Tibial nerve (tissue), 4 donors: Measurements from ENCODE around the gene EMC8. TPM values are rescaled to one million over a fixed set of nuclear protein-coding genes. Genes with fewer than 3 reads are reported as not detected.
A peak's percentile ranks its signal among the peaks of the same experiment; 100 is the strongest.

ENCODE experiments used
- DNase-seq, 2 donors: peaks; one replicate each; pipeline ENCODE4 v3.0.0-alpha.2; 2019; ENCODE audit warnings: low spot score in 2 of 2
- H3K27ac ChIP-seq, 4 donors: fragments of 200-600 bp; sonication (generic) in 3 of 4; one replicate each; pipeline ENCODE4 v1.5.1; 2017 to 2019; ENCODE audit warnings: mild to moderate bottlenecking in 1 of 4
- H3K27me3 ChIP-seq, 2 donors: fragments of 200-600 bp; sonication (generic) in 1 of 2; one replicate each; pipeline versions ENCODE4 v1.5.1 to v1.6.0; 2017 to 2019
- H3K36me3 ChIP-seq, 3 donors: fragments of 200-600 bp; sonication (generic); one replicate each; pipeline ENCODE4 v1.5.1; 2018 to 2019
- H3K4me1 ChIP-seq, 4 donors: fragments of 200-600 bp; sonication (generic) in 3 of 4; one replicate each; pipeline ENCODE4 v1.5.1; 2017 to 2019
- H3K4me3 ChIP-seq, 4 donors: fragments of 200-600 bp; sonication (generic) in 3 of 4; one replicate each; pipeline ENCODE4 v1.5.1; 2017 to 2019; ENCODE audit warnings: mild to moderate bottlenecking in 1 of 4, moderate library complexity in 1 of 4
- H3K9me3 ChIP-seq, 4 donors: fragments of 200-600 bp; sonication (generic) in 3 of 4; one replicate each; pipeline ENCODE4 v1.5.1; 2017 to 2019
- CTCF ChIP-seq, 5 experiments: fragments of 200-600 bp in 3 of 5; fragments of 450-650 bp in 2 of 5; sonication (generic) in 3 of 5; IDR thresholded peaks; one replicate each; pipeline ENCODE4 v1.5.1; 2016 to 2019; ENCODE audit warnings: antibody characterized with exemption in 5 of 5, mild to moderate bottlenecking in 3 of 5, moderate library complexity in 2 of 5
- EP300 ChIP-seq, 2 donors: sonication (generic); formaldehyde crosslinking; IDR thresholded peaks; one replicate each; pipeline ENCODE4 v1.6.1; 2017; ENCODE audit warnings: antibody characterized with exemption in 2 of 2, mild to moderate bottlenecking in 1 of 2
- POLR2A ChIP-seq, 2 donors: fragments of 450-650 bp; IDR thresholded peaks; one replicate each; pipeline ENCODE4 v1.6.1; 2017; ENCODE audit warnings: antibody characterized with exemption in 2 of 2, mild to moderate bottlenecking in 2 of 2, moderate library complexity in 2 of 2
- WGBS, 2 donors: methylation state at CpG; one replicate each; pipeline ENCODE4 v1.1.5; 2018; 5-methylcytosine and 5-hydroxymethylcytosine counted together
- total RNA-seq, 4 donors: library from RNA; depleted of rRNA; stranded (reverse); fragments of >200 nt; gene quantifications; one replicate each; pipeline ENCODE4 v1.1.0, GENCODE V29; 2016

The EMC8 gene
- total RNA-seq, 4 donors from 2014 or later: 31.8 to 46.2 (median 35.4) TPM

DNA sequence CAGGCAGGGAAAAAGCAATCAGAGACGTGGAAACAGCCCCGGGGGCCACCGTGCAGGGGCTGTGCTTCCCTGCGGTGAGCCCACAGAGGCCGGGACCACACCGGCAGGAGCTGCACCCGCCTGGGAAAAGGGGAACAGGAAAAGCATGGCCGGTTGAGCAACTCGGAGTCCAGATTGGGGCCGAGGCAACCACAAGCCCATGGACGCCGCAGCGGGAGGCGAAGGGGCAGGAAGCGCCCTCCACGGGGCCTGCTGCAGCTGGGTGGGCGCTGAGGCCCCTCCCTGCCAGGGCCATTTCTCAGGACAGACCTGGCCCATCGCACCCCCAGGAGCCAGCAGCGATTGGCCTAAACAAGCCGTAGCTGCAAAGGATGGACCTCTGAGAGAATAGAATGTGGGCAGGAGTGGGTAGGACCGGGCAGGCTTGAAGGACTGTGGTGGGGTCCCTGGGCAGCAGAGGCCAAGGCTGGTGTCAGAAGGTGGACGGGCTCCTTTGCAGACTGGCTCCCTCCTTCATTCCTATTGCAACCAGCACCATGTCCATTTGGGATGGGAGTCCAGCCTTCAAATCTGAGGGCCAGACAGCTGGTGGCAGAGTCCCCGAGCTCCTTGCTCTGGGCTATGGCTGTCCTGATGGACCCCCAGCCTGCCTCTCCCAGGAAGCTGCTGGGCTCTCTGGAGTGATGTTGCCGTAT is 30.6 kb upstream of the EMC8 start:
- peak in 1 of 2 donors; percentile 49 for TF ChIP-seq EP300 (IDR thresholded peaks at IDR 0.05)
- no peak for TF ChIP-seq CTCF (IDR thresholded peaks at IDR 0.05)
- peak in 1 of 2 donors; percentile 29 for DNase-seq
- Histone ChIP-seq H3K4me1 (peaks cover 0 to 9% (median 0%) of the 10 kb centered on the region in 4 donors), H3K4me3 (no peak overlapping the region), H3K27ac (no peak overlapping the region), H3K9me3 (peaks cover 0 to 4% (median 0%) of the 10 kb centered on the region in 4 donors), H3K27me3 (peaks cover 0 to 18% of the 10 kb centered on the region in 2 donors), H3K36me3 (no peaks in the 10 kb centered on the region)
- 67 to 70% methylated on average over 22 to 24 of the region's 24 CpGs for WGBS, 2 donors

DNA sequence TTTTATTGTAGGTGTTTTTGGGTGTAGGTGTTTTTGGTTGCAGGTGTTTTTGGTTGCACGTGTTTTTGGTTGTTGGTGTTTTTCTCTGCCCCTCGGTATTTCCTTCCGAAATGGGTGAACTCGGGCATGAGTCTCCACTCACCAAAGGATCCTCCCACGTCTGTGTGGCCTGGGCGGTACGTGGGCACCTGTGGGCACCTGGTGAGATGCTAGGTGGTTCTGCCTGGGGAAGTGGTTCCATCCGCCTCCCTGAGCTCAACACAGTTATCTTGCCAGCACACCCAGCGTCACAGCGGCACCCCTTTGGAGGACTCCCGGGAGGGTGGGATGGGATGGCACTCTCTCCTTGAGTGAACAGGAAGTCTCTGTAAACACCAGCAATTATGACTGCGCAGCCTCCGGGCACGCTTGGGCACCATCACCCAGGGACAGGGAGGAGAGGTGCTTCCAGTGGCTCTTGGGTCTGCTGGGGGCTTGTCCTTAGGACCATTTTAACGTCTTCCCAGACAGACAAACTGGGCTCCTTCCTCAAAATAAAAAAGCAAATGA is 29.9 kb upstream of the EMC8 start:
- WGBS, 2 donors: 78 to 82% methylated on average over 13 to 15 of the region's 15 CpGs
- no peak for DNase-seq
- Histone ChIP-seq H3K4me1 (peaks cover 0 to 9% (median 0%) of the 10 kb centered on the region in 4 donors), H3K27ac (no peak overlapping the region), H3K36me3 (no peaks in the 10 kb centered on the region), H3K27me3 (peaks cover 0 to 18% of the 10 kb centered on the region in 2 donors), H3K4me3 (no peak overlapping the region), H3K9me3 (peaks cover 0 to under 1% (median 0%) of the 10 kb centered on the region in 4 donors)
- TF ChIP-seq POLR2A (IDR thresholded peaks at IDR 0.05) (no peak), EP300 (IDR thresholded peaks at IDR 0.05) (no peak), CTCF (IDR thresholded peaks at IDR 0.05) (no peak)

- WGBS, 2 donors: 55 to 65% methylated on average over 9 of the region's 9 CpGs
- no peaks in the 10 kb centered on the region for H3K36me3 ChIP-seq
- no peak overlapping the region for H3K27ac ChIP-seq
- peaks cover 0 to 14% of the 10 kb centered on the region in 2 donors for H3K27me3 ChIP-seq
- peaks cover 0 to 4% (median 0%) of the 10 kb centered on the region in 4 donors for H3K4me1 ChIP-seq
- H3K4me3 ChIP-seq: no peak overlapping the region
- no peaks in the 10 kb centered on the region for H3K9me3 ChIP-seq
- no peak for DNase-seq
- TF ChIP-seq CTCF (IDR thresholded peaks at IDR 0.05) (no peak), EP300 (IDR thresholded peaks at IDR 0.05) (no peak), POLR2A (IDR thresholded peaks at IDR 0.05) (no peak)
Observed at GRCh38 chr16:85828166-85828565, 28.8 kb upstream of the EMC8 start.

DNA sequence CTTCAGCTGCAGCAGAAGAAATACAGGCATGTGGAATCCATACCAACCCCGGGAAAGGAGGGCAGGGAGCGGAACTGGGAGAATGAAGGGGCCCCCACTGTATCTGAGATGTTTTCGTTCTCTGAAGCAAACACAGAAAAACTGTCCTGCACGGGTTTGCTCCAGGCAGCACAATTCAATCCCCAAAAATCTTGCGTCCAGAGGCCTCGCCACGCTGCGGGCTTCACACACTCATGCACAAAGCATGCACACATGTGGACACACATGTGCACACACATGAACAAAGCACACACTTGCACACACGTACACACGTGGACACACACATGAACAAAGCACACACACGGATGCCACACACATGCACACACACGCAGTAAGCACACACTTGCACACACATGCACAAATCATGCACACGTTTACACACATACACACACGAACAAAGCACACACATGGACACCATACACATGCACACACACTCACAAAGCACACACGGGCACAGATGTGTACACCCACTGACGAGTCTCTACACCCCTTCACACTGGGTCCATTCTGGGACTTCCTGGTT is 27.4 kb upstream of the EMC8 start:
- no peak for TF ChIP-seq EP300 (IDR thresholded peaks at IDR 0.05)
- no peak for TF ChIP-seq POLR2A (IDR thresholded peaks at IDR 0.05)
- no peak for TF ChIP-seq CTCF (IDR thresholded peaks at IDR 0.05)

GRCh38 chr16:85825326-85825725 is 26.0 kb upstream of the EMC8 start:
- H3K27me3 ChIP-seq: peaks cover 0 to 11% of the 10 kb centered on the region in 2 donors
- TF ChIP-seq CTCF (IDR thresholded peaks at IDR 0.05) (no peak), EP300 (IDR thresholded peaks at IDR 0.05) (no peak), POLR2A (IDR thresholded peaks at IDR 0.05) (no peak)
- peaks cover 0 to 8% (median 2%) of the 10 kb centered on the region in 4 donors for H3K4me1 ChIP-seq
- no peak overlapping the region for H3K27ac ChIP-seq
- no peaks in the 10 kb centered on the region for H3K9me3 ChIP-seq
- DNase-seq: no peak
- WGBS, 2 donors: 66 to 71% methylated on average over 9 of the region's 9 CpGs
- no peaks in the 10 kb centered on the region for H3K36me3 ChIP-seq
- no peak overlapping the region for H3K4me3 ChIP-seq

More for the DNA sequence above, 27.4 kb upstream of the EMC8 start:
- H3K4me3 ChIP-seq: no peak overlapping the region
- WGBS, 2 donors: 88 to 90% methylated on average over 16 of the region's 16 CpGs
- H3K27ac ChIP-seq: no peak overlapping the region
- H3K4me1 ChIP-seq: no peaks in the 10 kb centered on the region
- H3K27me3 ChIP-seq: peaks cover 0 to 6% of the 10 kb centered on the region in 2 donors
- no peak for DNase-seq
- H3K36me3 ChIP-seq: no peaks in the 10 kb centered on the region
- H3K9me3 ChIP-seq: no peaks in the 10 kb centered on the region
